Suprapubic skin (tissue), 4 donors: Measurements from ENCODE around the gene PHTF2. TPM values are rescaled to one million over a fixed set of nuclear protein-coding genes. Genes with fewer than 3 reads are reported as not detected.
"Not testable (repeated sequence)": the region's sequence is repeated elsewhere in the genome, so short reads cannot be mapped to it uniquely, and the experiment has no call there.

Source experiments
- DNase-seq, 2 donors: peaks; one replicate each; pipeline ENCODE4 v3.0.0-alpha.2; 2019; ENCODE audit warnings: low spot score in 2 of 2
- H3K27ac ChIP-seq: fragments of 200-600 bp; sonication (generic); one replicate; pipeline ENCODE4 v1.5.1; 2019
- H3K27me3 ChIP-seq: fragments of 200-600 bp; sonication (generic); one replicate; pipeline ENCODE4 v1.5.1; 2019
- H3K36me3 ChIP-seq: fragments of 200-600 bp; sonication (generic); one replicate; pipeline ENCODE4 v1.5.1; 2019
- H3K4me1 ChIP-seq: fragments of 200-600 bp; sonication (generic); one replicate; pipeline ENCODE4 v1.5.1; 2019
- H3K4me3 ChIP-seq: fragments of 200-600 bp; sonication (generic); one replicate; pipeline ENCODE4 v1.5.1; 2019; ENCODE audit warnings: mild to moderate bottlenecking
- H3K9me3 ChIP-seq: fragments of 200-600 bp; sonication (generic); one replicate; pipeline ENCODE4 v1.5.1; 2019
- EP300 ChIP-seq: sonication (generic); formaldehyde crosslinking; IDR thresholded peaks from one replicate; pipeline ENCODE4 v1.6.1; 2017; ENCODE audit warnings: antibody characterized with exemption
- POLR2A ChIP-seq, 2 donors: fragments of 450-650 bp; IDR thresholded peaks; one replicate each; pipeline ENCODE4 v1.6.1; 2017; ENCODE audit warnings: antibody characterized with exemption in 2 of 2, mild to moderate bottlenecking in 2 of 2, moderate library complexity in 2 of 2
- POLR2AphosphoS5 ChIP-seq, 3 donors: sonication (generic); formaldehyde crosslinking; IDR thresholded peaks; one replicate each; pipeline ENCODE4 v1.6.1; 2017; ENCODE audit warnings: antibody characterized with exemption in 3 of 3
- WGBS: methylation state at CpG from one replicate; pipeline ENCODE4 v1.1.5; 2018; 5-methylcytosine and 5-hydroxymethylcytosine counted together
- total RNA-seq, 4 donors: library from RNA; depleted of rRNA; stranded (reverse); fragments of >200 nt; gene quantifications; one replicate each; pipeline ENCODE4 v1.1.0, GENCODE V29; 2016
- TF ChIP-seq, protein P1 (sequence below), 2 donors: fragments of 200-600 bp in 1 of 2; fragments of 450-650 bp in 1 of 2; sonication (generic) in 1 of 2; IDR thresholded peaks; one replicate each; pipeline ENCODE4 v1.5.1; 2016 to 2019; ENCODE audit warnings: antibody characterized with exemption in 2 of 2, mild to moderate bottlenecking in 1 of 2, moderate library complexity in 1 of 2

PHTF2 gene
- total RNA-seq, 4 donors from 2014 or later: 9.6 to 33.7 (median 15.7) TPM

DNA sequence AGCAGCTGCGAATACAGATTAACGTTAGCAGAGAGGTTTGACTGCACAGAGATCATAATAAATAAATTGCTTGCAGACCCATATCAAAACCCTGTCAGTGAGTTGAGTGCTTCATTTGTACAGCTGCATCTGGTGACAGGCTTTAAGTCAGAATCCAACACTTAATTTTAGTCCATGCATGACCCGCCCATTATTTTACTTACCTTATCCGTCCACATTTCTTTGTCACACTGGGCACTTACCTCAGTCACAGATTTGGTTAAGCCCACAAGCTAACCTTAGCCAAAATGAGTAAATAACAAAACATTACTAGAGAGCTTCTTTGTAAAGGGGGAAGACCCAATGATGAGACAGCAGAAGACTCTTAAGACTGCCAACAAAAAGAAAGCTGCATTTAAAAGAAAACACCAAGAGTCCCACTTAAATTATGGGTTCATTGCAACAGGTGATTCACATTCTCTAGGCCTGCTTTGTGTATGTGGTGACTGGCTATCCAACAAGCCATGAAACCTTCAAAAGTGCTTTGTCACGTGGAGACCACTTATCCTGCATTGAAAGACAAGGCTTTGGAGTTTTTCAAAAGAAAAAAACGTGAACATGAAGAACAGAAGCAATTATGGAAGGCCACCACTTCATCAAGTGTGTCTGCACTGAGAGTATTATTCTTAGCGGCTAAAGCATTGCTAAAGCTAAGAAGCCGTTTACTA lies 32.2 kb downstream of the PHTF2 start:
- TF ChIP-seq POLR2AphosphoS5 (IDR thresholded peaks at IDR 0.05) (no peak), POLR2A (IDR thresholded peaks at IDR 0.05) (no peak), EP300 (no peak)
- TF ChIP-seq, protein P1, sequence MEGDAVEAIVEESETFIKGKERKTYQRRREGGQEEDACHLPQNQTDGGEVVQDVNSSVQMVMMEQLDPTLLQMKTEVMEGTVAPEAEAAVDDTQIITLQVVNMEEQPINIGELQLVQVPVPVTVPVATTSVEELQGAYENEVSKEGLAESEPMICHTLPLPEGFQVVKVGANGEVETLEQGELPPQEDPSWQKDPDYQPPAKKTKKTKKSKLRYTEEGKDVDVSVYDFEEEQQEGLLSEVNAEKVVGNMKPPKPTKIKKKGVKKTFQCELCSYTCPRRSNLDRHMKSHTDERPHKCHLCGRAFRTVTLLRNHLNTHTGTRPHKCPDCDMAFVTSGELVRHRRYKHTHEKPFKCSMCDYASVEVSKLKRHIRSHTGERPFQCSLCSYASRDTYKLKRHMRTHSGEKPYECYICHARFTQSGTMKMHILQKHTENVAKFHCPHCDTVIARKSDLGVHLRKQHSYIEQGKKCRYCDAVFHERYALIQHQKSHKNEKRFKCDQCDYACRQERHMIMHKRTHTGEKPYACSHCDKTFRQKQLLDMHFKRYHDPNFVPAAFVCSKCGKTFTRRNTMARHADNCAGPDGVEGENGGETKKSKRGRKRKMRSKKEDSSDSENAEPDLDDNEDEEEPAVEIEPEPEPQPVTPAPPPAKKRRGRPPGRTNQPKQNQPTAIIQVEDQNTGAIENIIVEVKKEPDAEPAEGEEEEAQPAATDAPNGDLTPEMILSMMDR (IDR thresholded peaks at IDR 0.05): no peak
- Histone ChIP-seq H3K9me3 (no peaks in the 10 kb centered on the region), H3K4me3 (no peak overlapping the region), H3K4me1 (peaks cover 16% of the 10 kb centered on the region), H3K36me3 (no peaks in the 10 kb centered on the region), H3K27ac (no peak overlapping the region), H3K27me3 (no peaks in the 10 kb centered on the region)
- 85% methylated on average over 8 of the region's 8 CpGs for WGBS
- no peak for DNase-seq

DNA sequence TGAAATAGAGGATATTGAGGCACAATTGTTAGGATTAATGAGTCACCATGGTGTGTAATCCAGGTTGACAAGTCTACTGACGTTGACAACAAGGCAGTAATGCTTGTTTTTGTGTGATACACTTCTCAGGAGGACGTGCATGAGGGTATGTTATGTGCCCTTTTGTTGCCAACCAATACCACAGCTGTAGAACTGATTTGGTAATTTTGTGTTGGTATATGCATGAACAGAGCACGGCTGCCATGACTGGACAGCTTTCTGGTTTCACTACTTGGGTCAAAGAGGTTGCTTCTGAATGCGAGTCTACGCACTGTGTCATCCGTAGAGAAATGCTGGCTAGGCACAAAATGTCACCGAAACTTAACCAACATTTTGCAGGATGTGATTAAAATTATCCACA lies 32.9 kb downstream of the PHTF2 start:
- peaks cover 16% of the 10 kb centered on the region for H3K4me1 ChIP-seq
- WGBS: 88% methylated on average over 7 of the region's 7 CpGs
- no peaks in the 10 kb centered on the region for H3K9me3 ChIP-seq
- H3K36me3 ChIP-seq: no peaks in the 10 kb centered on the region
- no peak for DNase-seq
- TF ChIP-seq, protein P1 (IDR thresholded peaks at IDR 0.05): no peak
- TF ChIP-seq POLR2A (IDR thresholded peaks at IDR 0.05) (no peak), EP300 (no peak), POLR2AphosphoS5 (IDR thresholded peaks at IDR 0.05) (no peak)
- no peak overlapping the region for H3K4me3 ChIP-seq
- no peaks in the 10 kb centered on the region for H3K27me3 ChIP-seq
- H3K27ac ChIP-seq: no peak overlapping the region

DNA sequence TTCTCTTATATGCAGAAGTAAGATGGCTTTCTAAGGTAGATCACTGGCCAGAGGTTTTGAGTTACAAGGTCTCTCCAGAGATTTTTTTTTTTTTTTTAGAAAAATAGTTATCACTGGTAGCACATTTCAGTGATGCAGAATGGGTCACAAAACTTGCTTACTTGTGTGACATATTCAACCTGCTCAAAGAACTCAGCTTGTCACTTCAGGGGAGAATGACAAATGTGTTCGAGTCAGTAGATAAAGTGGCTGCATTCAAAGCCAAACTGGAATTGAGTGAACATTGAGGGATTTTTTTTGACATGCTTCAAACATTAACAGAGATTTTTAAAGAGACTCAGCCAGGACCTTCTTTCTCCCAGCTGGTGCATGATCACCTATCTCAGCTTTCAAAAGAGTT lies 33.4 kb downstream of the PHTF2 start:
- Histone ChIP-seq H3K36me3 (no peaks in the 10 kb centered on the region), H3K27me3 (no peaks in the 10 kb centered on the region), H3K4me3 (no peak overlapping the region), H3K9me3 (no peaks in the 10 kb centered on the region), H3K27ac (no peak overlapping the region), H3K4me1 (peaks cover 16% of the 10 kb centered on the region)
- TF ChIP-seq POLR2A (IDR thresholded peaks at IDR 0.05) (no peak), POLR2AphosphoS5 (IDR thresholded peaks at IDR 0.05) (no peak), EP300 (no peak)
- TF ChIP-seq, protein P1 (IDR thresholded peaks at IDR 0.05): no peak
- DNase-seq: no peak
- WGBS: 67% methylated on average over 1 of the region's 1 CpG

DNA sequence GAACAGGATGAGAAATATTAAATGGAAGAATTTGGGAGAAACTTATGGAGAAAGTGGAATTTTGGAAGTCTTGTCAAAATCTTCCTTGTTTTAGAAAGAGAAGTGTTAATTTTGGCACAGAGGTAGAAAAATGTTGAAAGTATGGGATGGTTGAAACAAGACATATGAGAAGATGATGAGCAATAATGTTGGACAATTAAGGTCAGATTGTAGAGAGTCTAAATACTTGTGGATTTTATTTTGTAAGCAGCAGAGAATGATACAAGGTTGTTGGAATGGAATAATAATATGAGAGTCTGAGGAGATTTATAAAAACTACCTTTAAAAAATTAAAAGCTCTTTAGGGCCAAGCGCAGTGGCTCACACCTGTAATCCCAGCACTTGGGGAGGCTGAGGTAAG lies 34.6 kb downstream of the PHTF2 start:
- Histone ChIP-seq H3K4me1 (peaks cover 16% of the 10 kb centered on the region), H3K27ac (no peak overlapping the region), H3K36me3 (no peaks in the 10 kb centered on the region), H3K9me3 (no peaks in the 10 kb centered on the region), H3K4me3 (no peak overlapping the region), H3K27me3 (no peaks in the 10 kb centered on the region)
- DNase-seq: no peak
- TF ChIP-seq, protein P1 (IDR thresholded peaks at IDR 0.05): no peak
- TF ChIP-seq EP300 (no peak), POLR2A (IDR thresholded peaks at IDR 0.05) (no peak), POLR2AphosphoS5 (IDR thresholded peaks at IDR 0.05) (no peak)
- WGBS: 96% methylated on average over 1 of the region's 1 CpG

DNA sequence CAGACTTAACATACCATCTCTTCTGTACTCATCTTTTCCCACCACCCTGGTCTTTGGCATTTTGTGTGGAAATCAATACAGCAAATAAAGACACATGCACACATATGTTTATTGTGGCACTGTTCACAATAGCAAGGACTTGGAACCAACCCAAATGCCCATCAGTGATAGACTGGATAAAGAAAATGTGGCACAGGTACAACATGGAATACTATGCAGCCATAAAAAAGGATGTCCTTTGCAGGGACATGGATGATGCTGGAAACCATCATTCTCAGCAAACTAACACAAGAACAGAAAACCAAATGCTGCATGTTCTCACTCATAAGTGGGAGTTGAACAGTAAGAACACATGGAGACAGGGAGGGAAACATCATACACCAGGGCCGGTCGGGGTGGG lies 37.9 kb downstream of the PHTF2 start:
- H3K27ac ChIP-seq, H3K36me3 ChIP-seq, DNase-seq, H3K9me3 ChIP-seq, H3K4me3 ChIP-seq, H3K27me3 ChIP-seq: not testable (repeated sequence)
- 91% methylated on average over 2 of the region's 2 CpGs for WGBS
- H3K4me1 ChIP-seq: peaks cover 16% of the 10 kb centered on the region

DNA sequence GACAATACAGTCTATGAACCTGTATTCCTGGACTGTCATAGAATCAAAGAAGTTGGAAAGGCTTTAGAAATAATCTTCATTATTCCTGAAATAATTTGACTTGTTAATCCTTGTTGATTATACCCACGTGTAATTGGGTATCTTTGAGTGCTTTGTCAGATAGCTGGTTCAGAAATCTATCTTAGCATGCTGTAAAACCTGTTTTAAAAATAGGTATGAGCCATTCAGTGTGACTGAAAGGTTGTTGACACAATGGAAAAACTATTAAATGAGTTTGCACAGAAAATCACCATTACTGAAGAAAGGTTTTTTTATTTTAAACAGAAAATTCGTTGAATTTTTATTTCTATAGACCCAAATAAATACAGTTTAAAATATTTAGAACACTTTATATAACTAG lies 38.7 kb downstream of the PHTF2 start:
- 51% methylated on average over 2 of the region's 2 CpGs for WGBS
- TF ChIP-seq, protein P1 (IDR thresholded peaks at IDR 0.05): no peak
- TF ChIP-seq EP300 (no peak), POLR2AphosphoS5 (IDR thresholded peaks at IDR 0.05) (no peak), POLR2A (IDR thresholded peaks at IDR 0.05) (no peak)
- Histone ChIP-seq H3K9me3 (no peaks in the 10 kb centered on the region), H3K4me1 (peaks cover 16% of the 10 kb centered on the region), H3K4me3 (no peak overlapping the region), H3K27ac (no peak overlapping the region), H3K36me3 (no peaks in the 10 kb centered on the region), H3K27me3 (no peaks in the 10 kb centered on the region)
- DNase-seq: no peak
